HG03439 (cell line): ENCODE data around the gene MZT2B.
A peak's percentile ranks its signal among the peaks of the same experiment; 100 is the strongest.
"Not testable (repeated sequence)": the region's sequence is repeated elsewhere in the genome, so short reads cannot be mapped to it uniquely, and the experiment has no call there.

Source experiments
- ATAC-seq: cut with Tn5 transposase; IDR thresholded peaks from one replicate; pipeline ENCODE4 v1.9.1; 2021; ENCODE audit warnings: mild to moderate bottlenecking, moderate library complexity; ENCODE audit not compliant: unreplicated experiment

Gene MZT2B

GRCh38 chr2:130202518-130202917 lies 20.5 kb downstream of the MZT2B start:
- ATAC-seq = not testable (repeated sequence)

GRCh38 chr2:130203150-130203549 lies 21.1 kb downstream of the MZT2B start:
- ATAC-seq = not testable (repeated sequence)

GRCh38 chr2:130207051-130207450 lies 25.0 kb downstream of the MZT2B start:
- not testable (repeated sequence) for ATAC-seq

- ATAC-seq = not testable (repeated sequence)
These were observed 37.1 kb downstream of the MZT2B start for GRCh38 chr2:130219147-130219546.

- not testable (repeated sequence) for ATAC-seq
These were observed 38.4 kb downstream of the MZT2B start for GRCh38 chr2:130220505-130220904.

- ATAC-seq = peak; percentile 94
These were observed 40.5 kb downstream of the MZT2B start for GRCh38 chr2:130222523-130222922.

GRCh38 chr2:130228005-130228404 lies 45.9 kb downstream of the MZT2B start:
- ATAC-seq = not testable (repeated sequence)

- ATAC-seq = not testable (repeated sequence)
These were observed 46.6 kb downstream of the MZT2B start for GRCh38 chr2:130228467-130229160.

- not testable (repeated sequence) for ATAC-seq
These were observed 47.1 kb downstream of the MZT2B start for GRCh38 chr2:130229161-130229510.

- not testable (repeated sequence) for ATAC-seq
These were observed 48.3 kb downstream of the MZT2B start for GRCh38 chr2:130230376-130230775.

GRCh38 chr2:130230907-130231306 lies 48.8 kb downstream of the MZT2B start:
- ATAC-seq = not testable (repeated sequence)

- no peak for ATAC-seq
These were observed 49.6 kb downstream of the MZT2B start for GRCh38 chr2:130231656-130232055.

- ATAC-seq = not testable (repeated sequence)
These were observed 51.0 kb downstream of the MZT2B start for GRCh38 chr2:130233066-130233465.

GRCh38 chr2:130239581-130239980 lies 57.5 kb downstream of the MZT2B start:
- not testable (repeated sequence) for ATAC-seq
